Esophagus squamous epithelium (tissue), 4 donors: ENCODE measurements around the gene PABPC1L2A.
"Not testable (repeated sequence)": the region's sequence is repeated elsewhere in the genome, so short reads cannot be mapped to it uniquely, and the experiment has no call there.

Source experiments
- POLR2A ChIP-seq, 4 donors: fragments of 450-650 bp; IDR thresholded peaks; one replicate each; pipeline ENCODE4 v1.6.1; 2017; ENCODE audit warnings: antibody characterized with exemption in 4 of 4, mild to moderate bottlenecking in 4 of 4, moderate library complexity in 3 of 4
- TF ChIP-seq, protein P1 (sequence below), 6 experiments: fragments of 450-650 bp in 4 of 6; fragments of 200-600 bp in 2 of 6; sonication (generic) in 2 of 6; IDR thresholded peaks; one replicate each; pipeline ENCODE4 v1.5.1; 2016 to 2019; ENCODE audit warnings: antibody characterized with exemption in 6 of 6, mild to moderate bottlenecking in 4 of 6, moderate library complexity in 4 of 6

DNA sequence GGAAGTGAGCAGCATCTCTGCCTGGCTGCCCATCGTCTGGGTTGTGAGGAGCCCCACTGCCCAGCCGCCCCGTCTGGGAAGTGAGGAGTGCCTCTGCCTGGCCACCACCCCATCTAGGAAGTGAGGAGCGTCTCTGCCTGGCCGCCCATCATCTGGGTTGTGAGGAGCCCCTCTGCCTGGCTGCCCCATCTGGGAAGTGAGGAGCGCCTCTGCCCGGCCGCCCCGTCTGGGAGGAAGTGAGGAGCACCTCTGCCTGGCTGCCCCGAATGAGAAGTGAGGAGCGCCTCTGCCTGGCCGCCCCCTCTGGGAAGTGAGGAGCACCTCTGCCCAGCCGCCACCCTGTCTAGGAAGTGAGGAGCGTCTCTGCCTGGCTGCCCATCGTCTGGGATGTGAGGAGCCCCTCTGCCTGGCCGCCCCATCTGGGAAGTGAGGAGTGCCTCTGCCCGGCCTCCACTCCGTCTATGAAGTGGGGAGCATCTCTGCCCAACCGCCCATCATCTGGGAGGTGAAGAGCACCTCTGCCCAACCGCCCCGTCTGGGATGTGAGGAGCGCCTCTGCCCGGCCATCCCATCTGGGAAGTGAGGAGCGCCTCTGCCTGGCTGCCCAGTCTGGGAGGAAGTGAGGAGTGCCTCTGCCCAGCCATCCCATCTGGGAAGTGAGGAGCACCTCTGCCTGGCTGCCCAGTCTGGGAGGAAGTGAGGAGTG lies 11.4 kb downstream of the PABPC1L2A start:
- TF ChIP-seq, protein P1, sequence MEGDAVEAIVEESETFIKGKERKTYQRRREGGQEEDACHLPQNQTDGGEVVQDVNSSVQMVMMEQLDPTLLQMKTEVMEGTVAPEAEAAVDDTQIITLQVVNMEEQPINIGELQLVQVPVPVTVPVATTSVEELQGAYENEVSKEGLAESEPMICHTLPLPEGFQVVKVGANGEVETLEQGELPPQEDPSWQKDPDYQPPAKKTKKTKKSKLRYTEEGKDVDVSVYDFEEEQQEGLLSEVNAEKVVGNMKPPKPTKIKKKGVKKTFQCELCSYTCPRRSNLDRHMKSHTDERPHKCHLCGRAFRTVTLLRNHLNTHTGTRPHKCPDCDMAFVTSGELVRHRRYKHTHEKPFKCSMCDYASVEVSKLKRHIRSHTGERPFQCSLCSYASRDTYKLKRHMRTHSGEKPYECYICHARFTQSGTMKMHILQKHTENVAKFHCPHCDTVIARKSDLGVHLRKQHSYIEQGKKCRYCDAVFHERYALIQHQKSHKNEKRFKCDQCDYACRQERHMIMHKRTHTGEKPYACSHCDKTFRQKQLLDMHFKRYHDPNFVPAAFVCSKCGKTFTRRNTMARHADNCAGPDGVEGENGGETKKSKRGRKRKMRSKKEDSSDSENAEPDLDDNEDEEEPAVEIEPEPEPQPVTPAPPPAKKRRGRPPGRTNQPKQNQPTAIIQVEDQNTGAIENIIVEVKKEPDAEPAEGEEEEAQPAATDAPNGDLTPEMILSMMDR (IDR thresholded peaks at IDR 0.05): not testable (repeated sequence)
- not testable (repeated sequence) for TF ChIP-seq POLR2A (IDR thresholded peaks at IDR 0.05)
